Mesothelial cell of epicardium (in vitro differentiated cells): ENCODE measurements around the gene CHI3L1. TPM values are rescaled to one million over a fixed set of nuclear protein-coding genes. Genes with fewer than 3 reads are reported as not detected.
"Not testable (repeated sequence)": the region's sequence is repeated elsewhere in the genome, so short reads cannot be mapped to it uniquely, and the experiment has no call there.

Experiments
- DNase-seq, 2 experiments: peaks; one replicate each; pipeline ENCODE4 v3.0.0; 2021; ENCODE audit warnings: low spot score in 2 of 2; ENCODE audit not compliant: unreplicated experiment in 2 of 2
- H3K27ac Mint-ChIP-seq: 2 replicates; pipeline ENCODE4 v1.8.0; 2021; ENCODE audit warnings: mixed read lengths
- H3K27me3 Mint-ChIP-seq: 2 replicates; pipeline ENCODE4 v1.8.0; 2021; ENCODE audit warnings: low read depth, mixed read lengths
- H3K36me3 Mint-ChIP-seq: 2 replicates; pipeline ENCODE4 v1.8.0; 2021; ENCODE audit warnings: mixed read lengths
- H3K4me1 Mint-ChIP-seq: 2 replicates; pipeline ENCODE4 v1.8.0; 2021; ENCODE audit warnings: mixed read lengths
- H3K4me3 Mint-ChIP-seq: 2 replicates; pipeline ENCODE4 v1.8.0; 2021; ENCODE audit warnings: mild to moderate bottlenecking, moderate library complexity, mixed read lengths
- H3K9me3 Mint-ChIP-seq: 2 replicates; pipeline ENCODE4 v1.8.0; 2021; ENCODE audit warnings: mixed read lengths
- CTCF ChIP-seq: fragments of 200-600 bp; sonication (generic); IDR thresholded peaks from one replicate; pipeline ENCODE4 v1.5.0; 2021; ENCODE audit warnings: antibody characterized with exemption; ENCODE audit not compliant: unreplicated experiment
- total RNA-seq: library from RNA; stranded (reverse); gene quantifications from 3 replicates; pipeline ENCODE4 v1.2.1, GENCODE V29; 2021

Gene CHI3L1
- 0.13 to 0.32 TPM (median 0.22 TPM) in 3 replicates for total RNA-seq

DNA sequence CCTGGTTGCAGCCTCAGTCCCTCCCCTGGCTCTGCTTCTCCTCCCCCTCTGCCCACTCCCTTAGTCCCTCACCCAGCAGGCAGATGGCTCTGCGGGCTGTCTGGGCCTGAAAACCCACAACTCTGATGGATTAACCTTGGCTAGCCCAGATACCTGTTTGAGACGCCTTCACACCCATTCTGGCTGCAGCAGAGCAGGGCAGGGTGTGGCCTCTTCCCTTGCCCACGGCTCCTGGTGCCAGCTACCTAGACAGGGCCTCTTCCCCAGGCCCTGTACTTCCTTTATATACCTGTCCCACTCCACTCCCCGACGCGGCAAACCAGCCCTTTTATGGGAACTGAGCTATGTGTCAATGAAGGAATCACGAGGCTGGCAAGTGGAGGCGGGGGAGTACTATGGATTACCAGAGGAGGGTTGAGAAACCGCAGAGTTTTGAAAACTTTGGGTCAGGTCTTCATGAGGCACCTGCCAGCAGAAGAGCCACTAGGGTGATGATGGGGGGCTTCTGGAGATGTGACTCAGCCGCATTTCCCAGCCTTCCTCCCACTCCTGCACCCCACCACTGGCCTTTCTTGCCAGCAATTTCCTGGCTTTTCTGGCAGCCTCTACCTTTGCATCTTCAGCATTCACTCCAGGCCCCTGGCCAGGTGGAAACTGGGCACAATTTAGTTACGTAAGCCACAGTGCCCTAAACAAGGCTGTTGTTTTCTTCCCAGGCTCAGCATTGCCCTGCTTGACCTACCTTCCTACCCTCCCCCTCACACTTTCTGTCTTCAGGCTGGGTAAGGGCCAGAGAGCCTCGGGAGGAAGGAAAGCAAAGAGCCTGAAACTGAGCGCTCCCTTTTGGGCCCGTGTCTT lies at the start of gene CHI3L1:
Gene CHI3L1 (minus strand): TSS at position 259 of the 858 bp plus-strand sequence. CDS start 81 bp downstream, at position 178.
- no peak within 1 kb of the TSS for H3K4me3 Mint-ChIP-seq
- no peak for DNase-seq
- peaks cover 25% of the 10 kb centered on the region for H3K4me1 Mint-ChIP-seq
- no peak for TF ChIP-seq CTCF
- no peaks in the 10 kb centered on the region for H3K9me3 Mint-ChIP-seq
- H3K36me3 Mint-ChIP-seq, result no peaks in the 10 kb centered on the region
- no peaks in the 10 kb centered on the region for H3K27me3 Mint-ChIP-seq
- H3K27ac Mint-ChIP-seq, result peak within 1 kb of the TSS; percentile 77

GRCh38 chr1:203234901-203235300 lies 48.4 kb upstream of the CHI3L1 start:
- not testable (repeated sequence) for H3K27ac Mint-ChIP-seq, H3K4me3 Mint-ChIP-seq, DNase-seq, H3K36me3 Mint-ChIP-seq, H3K4me1 Mint-ChIP-seq
- Mint-ChIP-seq H3K27me3 (peaks cover 55% of the 10 kb centered on the region), H3K9me3 (peaks cover 30% of the 10 kb centered on the region)

DNA sequence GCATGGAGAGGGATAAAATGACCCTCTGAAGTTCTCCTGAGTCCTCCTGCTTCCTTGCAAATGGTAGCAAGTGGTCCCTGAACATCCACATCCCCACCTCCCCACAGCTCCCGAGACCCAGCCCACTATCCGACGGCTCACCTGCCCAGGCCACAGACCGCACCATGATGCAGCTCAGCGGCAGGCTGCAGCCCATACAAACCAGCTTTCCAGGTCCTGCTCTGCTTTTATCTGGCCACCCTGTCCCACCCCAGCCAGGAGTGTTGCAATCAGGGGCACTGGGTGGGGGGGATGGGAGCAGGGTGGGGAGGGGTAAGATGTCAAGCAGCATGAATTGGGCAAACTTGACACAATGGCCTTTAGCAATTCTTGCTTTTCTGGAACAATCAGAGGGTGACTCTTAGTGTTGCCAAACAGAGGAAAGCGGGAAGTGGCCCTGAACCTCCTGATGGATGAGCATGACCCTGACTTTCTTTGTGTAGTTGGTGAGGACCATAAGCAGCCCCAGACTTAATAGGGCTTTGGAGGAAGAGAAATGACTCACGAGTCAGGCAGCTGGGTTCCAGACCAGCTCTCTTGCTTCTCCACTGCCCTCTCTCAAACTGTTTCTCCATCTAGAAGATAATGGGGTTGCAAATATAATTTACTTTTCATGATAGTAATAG lies 43.1 kb upstream of the CHI3L1 start, which contains the start of gene CHIT1:
Gene CHIT1 (minus strand): TSS at position 203 of the 665 bp plus-strand sequence. CDS start 37 bp downstream, at position 166.
- peaks cover 11% of the 10 kb centered on the region for H3K9me3 Mint-ChIP-seq
- no peak for TF ChIP-seq CTCF
- H3K27ac Mint-ChIP-seq, result no peak within 1 kb of the TSS
- H3K27me3 Mint-ChIP-seq, result peaks cover 83% of the 10 kb centered on the region
- DNase-seq, result no peak
- no peaks in the 10 kb centered on the region for H3K36me3 Mint-ChIP-seq
- no peak within 1 kb of the TSS for H3K4me3 Mint-ChIP-seq
- H3K4me1 Mint-ChIP-seq, result no peaks in the 10 kb centered on the region

DNA sequence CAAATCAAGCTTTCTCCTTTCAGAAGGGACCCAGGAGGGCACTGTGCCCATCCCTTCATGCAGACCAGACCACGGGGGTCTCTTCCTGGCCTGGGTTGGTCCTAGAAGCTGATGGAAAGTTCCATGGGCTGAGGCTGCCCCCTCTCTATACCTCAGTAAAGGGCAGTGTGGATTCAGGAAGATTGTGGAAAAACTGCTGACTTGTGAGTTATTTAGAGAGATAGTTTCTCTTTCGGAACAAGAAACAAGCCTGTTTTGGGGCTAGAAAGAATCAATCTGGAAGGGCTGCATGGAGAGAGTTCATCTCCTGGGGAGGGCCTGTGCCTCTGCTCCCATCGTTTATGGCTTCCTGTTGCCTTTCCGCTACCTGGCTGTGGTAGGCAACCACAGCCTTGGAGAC lies 42.2 kb upstream of the CHI3L1 start:
- Mint-ChIP-seq H3K9me3 (peaks cover 1% of the 10 kb centered on the region), H3K4me1 (no peaks in the 10 kb centered on the region), H3K4me3 (no peak overlapping the region), H3K36me3 (no peaks in the 10 kb centered on the region), H3K27me3 (peaks cover 85% of the 10 kb centered on the region), H3K27ac (no peak overlapping the region)
- DNase-seq, result no peak
- no peak for TF ChIP-seq CTCF

- Mint-ChIP-seq H3K27ac (no peak overlapping the region), H3K36me3 (no peaks in the 10 kb centered on the region), H3K4me1 (no peaks in the 10 kb centered on the region), H3K9me3 (no peaks in the 10 kb centered on the region), H3K27me3 (peaks cover 81% of the 10 kb centered on the region), H3K4me3 (no peak overlapping the region)
- no peak for TF ChIP-seq CTCF
- DNase-seq, result no peak
These were observed 41.0 kb upstream of the CHI3L1 start for GRCh38 chr1:203227371-203228083.
